ENCODE results near the gene BFSP1. TPM values are rescaled to one million over a fixed set of nuclear protein-coding genes. Genes with fewer than 3 reads are reported as not detected.

Gene BFSP1
- total RNA-seq, 1 experiment from 2014 or later: 6.1 TPM

- Histone ChIP-seq H3K27me3 (replicated peaks; ENCODE audit: insufficient read depth, low read depth, low read length, poor library complexity) (no peaks in the 10 kb centered on the region), H3K9me3 (ENCODE audit: low read depth, low read length, poor library complexity, severe bottlenecking) (no peaks in the 10 kb centered on the region), H3K4me3 (ENCODE audit: low read depth, low read length, poor library complexity, severe bottlenecking) (no peak overlapping the region), H3K4me1 (ENCODE audit: insufficient read depth, low read length, poor library complexity, severe bottlenecking) (peaks cover 18% of the 10 kb centered on the region), H3K27ac (ENCODE audit: low read depth, low read length, poor library complexity, severe bottlenecking) (no peak overlapping the region), H3K36me3 (ENCODE audit: insufficient read depth, low read length, poor library complexity, severe bottlenecking) (no peaks in the 10 kb centered on the region)
- peak; percentile 74 for DNase-seq (ENCODE audit: low spot score)
- CTCF ChIA-PET: no interaction called here
- POLR2A ChIA-PET (ENCODE audit: low non-redundant PET): no interaction called here
- TF ChIP-seq CTCF (conservative IDR thresholded peaks at IDR 0.05; ENCODE audit: low read depth, low read length): no peak
- TF ChIP-seq EZH2 (IDR thresholded peaks at IDR 0.05; ENCODE audit: borderline replicate concordance, low read depth, low read length, poor library complexity, severe bottlenecking): no peak
- intact Hi-C loops (cut with micrococcal nuclease; ENCODE audit: unreplicated experiment): loop anchor here (10.0 kb wide), 3 partner anchors 146 to 456 kb away; partner anchors contain the start of genes MGME1, RRBP1 and SNX5
- no TSS peak for BruUV-seq (replicated peaks)
Observed at GRCh38 chr20:17538517-17539170, 7.5 kb upstream of the BFSP1 start.

DNA sequence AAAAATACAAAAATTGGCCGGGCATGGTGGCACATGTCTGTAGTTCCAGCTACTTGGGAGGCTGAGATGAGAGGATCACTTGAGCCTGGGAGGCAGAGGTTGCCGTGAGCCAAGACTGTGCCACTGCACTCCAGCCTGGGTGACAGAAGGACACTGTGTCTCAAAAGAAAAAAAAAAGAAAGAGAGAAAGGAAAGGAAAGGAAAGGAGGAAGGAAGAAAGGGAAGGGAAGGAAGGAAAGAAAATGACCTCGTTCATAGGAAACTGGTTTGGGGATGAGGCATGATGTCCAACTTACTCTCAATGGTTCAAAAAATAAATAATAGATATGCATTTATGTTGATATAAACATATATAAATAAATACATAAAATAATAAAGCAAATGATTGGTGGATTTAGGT, 6.8 kb upstream of the BFSP1 start:
- no peak for DNase-seq (ENCODE audit: low spot score)

GRCh38 chr20:17536944-17537444, 5.8 kb upstream of the BFSP1 start:
- no peaks in the 10 kb centered on the region for H3K27me3 ChIP-seq (replicated peaks; ENCODE audit: insufficient read depth, low read depth, low read length, poor library complexity)
- H3K9me3 ChIP-seq (ENCODE audit: low read depth, low read length, poor library complexity, severe bottlenecking): no peaks in the 10 kb centered on the region
- H3K4me3 ChIP-seq (ENCODE audit: low read depth, low read length, poor library complexity, severe bottlenecking): no peak overlapping the region
- H3K27ac ChIP-seq (ENCODE audit: low read depth, low read length, poor library complexity, severe bottlenecking): no peak overlapping the region
- TF ChIP-seq CTCF (conservative IDR thresholded peaks at IDR 0.05; ENCODE audit: low read depth, low read length) (peak; percentile 90), EZH2 (IDR thresholded peaks at IDR 0.05; ENCODE audit: borderline replicate concordance, low read depth, low read length, poor library complexity, severe bottlenecking) (no peak)
- intact Hi-C loops (cut with micrococcal nuclease; ENCODE audit: unreplicated experiment): loop anchor here (1.0 to 10.0 kb wide), 5 partner anchors 80 to 458 kb away; partner anchors contain the start of genes MGME1, RRBP1 and SNX5
- DNase-seq (ENCODE audit: low spot score): peak; percentile 90
- BruUV-seq (replicated peaks): no TSS peak
- POLR2A ChIA-PET (ENCODE audit: low non-redundant PET): no interaction called here
- no peaks in the 10 kb centered on the region for H3K36me3 ChIP-seq (ENCODE audit: insufficient read depth, low read length, poor library complexity, severe bottlenecking)
- peaks cover 28% of the 10 kb centered on the region for H3K4me1 ChIP-seq (ENCODE audit: insufficient read depth, low read length, poor library complexity, severe bottlenecking)
- CTCF ChIA-PET: interaction anchor here (0.6 to 1.3 kb wide), 12 partner anchors 19 to 426 kb away, joined by 3 to 7 read pairs (median 3); no protein-coding TSS in a partner anchor

More for the DNA sequence above, 6.8 kb upstream of the BFSP1 start:
- Histone ChIP-seq H3K9me3 (ENCODE audit: low read depth, low read length, poor library complexity, severe bottlenecking) (no peaks in the 10 kb centered on the region), H3K27me3 (replicated peaks; ENCODE audit: insufficient read depth, low read depth, low read length, poor library complexity) (no peaks in the 10 kb centered on the region), H3K36me3 (ENCODE audit: insufficient read depth, low read length, poor library complexity, severe bottlenecking) (no peaks in the 10 kb centered on the region), H3K4me3 (ENCODE audit: low read depth, low read length, poor library complexity, severe bottlenecking) (no peak overlapping the region), H3K4me1 (ENCODE audit: insufficient read depth, low read length, poor library complexity, severe bottlenecking) (peaks cover 24% of the 10 kb centered on the region), H3K27ac (ENCODE audit: low read depth, low read length, poor library complexity, severe bottlenecking) (no peak overlapping the region)
- BruUV-seq (replicated peaks): no TSS peak
- CTCF ChIA-PET: no interaction called here
- intact Hi-C loops (cut with micrococcal nuclease; ENCODE audit: unreplicated experiment): loop anchor here (1.0 to 10.0 kb wide), 5 partner anchors 79 to 457 kb away; partner anchors contain the start of genes MGME1, RRBP1 and SNX5
- POLR2A ChIA-PET (ENCODE audit: low non-redundant PET): no interaction called here
- no peak for TF ChIP-seq EZH2 (IDR thresholded peaks at IDR 0.05; ENCODE audit: borderline replicate concordance, low read depth, low read length, poor library complexity, severe bottlenecking)
- no peak for TF ChIP-seq CTCF (conservative IDR thresholded peaks at IDR 0.05; ENCODE audit: low read depth, low read length)

Measured in A673 (cell line).